AG20443 (cell line): ENCODE measurements around the gene CHD6.

ENCODE experiments used
- DNase-seq: peaks from one replicate; pipeline ENCODE4 v3.0.0; 2012; ENCODE audit warnings: low spot score, mixed read lengths

The CHD6 gene

GRCh38 chr20:41394931-41395666 is 223.1 kb downstream of the CHD6 start:
- no peak for DNase-seq

- DNase-seq: no peak
Measured at GRCh38 chr20:41394081-41394480, 224.1 kb downstream of the CHD6 start.

GRCh38 chr20:41393705-41394066 is 224.5 kb downstream of the CHD6 start:
- DNase-seq: no peak

- DNase-seq: peak; percentile 42
Measured at GRCh38 chr20:41392871-41393704, 225.1 kb downstream of the CHD6 start.

- DNase-seq: no peak
Measured at GRCh38 chr20:41392295-41392694, 225.9 kb downstream of the CHD6 start.

GRCh38 chr20:41391587-41392001 is 226.6 kb downstream of the CHD6 start:
- no peak for DNase-seq

- DNase-seq: no peak
Measured at GRCh38 chr20:41390889-41391288, 227.3 kb downstream of the CHD6 start.

GRCh38 chr20:41387444-41387851 is 230.7 kb downstream of the CHD6 start:
- DNase-seq: no peak

- DNase-seq: peak; percentile 69
Measured at GRCh38 chr20:41386502-41387427, 231.4 kb downstream of the CHD6 start.

GRCh38 chr20:41382791-41383305 is 235.3 kb downstream of the CHD6 start:
- DNase-seq: no peak

GRCh38 chr20:41380551-41381193 is 237.5 kb downstream of the CHD6 start:
- no peak for DNase-seq

GRCh38 chr20:41379551-41379950 is 238.6 kb downstream of the CHD6 start:
- no peak for DNase-seq

- DNase-seq: no peak
Measured at GRCh38 chr20:41377275-41377674, 240.9 kb downstream of the CHD6 start.

- DNase-seq: no peak
Measured at GRCh38 chr20:41376349-41376748, 241.8 kb downstream of the CHD6 start.

- DNase-seq: no peak
Measured at GRCh38 chr20:41375846-41376245, 242.3 kb downstream of the CHD6 start.

GRCh38 chr20:41373931-41374920 is 244.0 kb downstream of the CHD6 start:
- no peak for DNase-seq

- DNase-seq: no peak
Measured at GRCh38 chr20:41373251-41373783, 244.9 kb downstream of the CHD6 start.

GRCh38 chr20:41371371-41371770 is 246.8 kb downstream of the CHD6 start:
- DNase-seq: no peak

GRCh38 chr20:41370176-41370575 is 248.0 kb downstream of the CHD6 start:
- no peak for DNase-seq

GRCh38 chr20:41369673-41370072 is 248.5 kb downstream of the CHD6 start:
- DNase-seq: no peak
